HUES64 (cell line): ENCODE results near the gene ENTPD5.
"Not testable (repeated sequence)": the region's sequence is repeated elsewhere in the genome, so short reads cannot be mapped to it uniquely, and the experiment has no call there.

Source experiments
- H3K27ac ChIP-seq: 2 replicates; pipeline ENCODE4 v1.7.0; 2013; ENCODE audit warnings: low read depth, low read length, inconsistent platforms
- H3K27me3 ChIP-seq: 2 replicates; pipeline ENCODE4 v1.6.1; 2013; ENCODE audit warnings: mild to moderate bottlenecking, low read length; ENCODE audit not compliant: insufficient read depth
- H3K36me3 ChIP-seq: 2 replicates; pipeline ENCODE4 v1.6.1; 2013; ENCODE audit warnings: mild to moderate bottlenecking, low read length; ENCODE audit not compliant: insufficient read depth
- H3K4me1 ChIP-seq: 2 replicates; pipeline ENCODE4 v1.6.1; 2013; ENCODE audit warnings: mild to moderate bottlenecking, low read length, moderate library complexity; ENCODE audit not compliant: insufficient read depth
- H3K4me3 ChIP-seq: 2 replicates; pipeline ENCODE4 v1.5.1; 2013; ENCODE audit warnings: mild to moderate bottlenecking, low read length, moderate library complexity
- H3K9ac ChIP-seq: 2 replicates; pipeline ENCODE4 v1.6.1; 2013; ENCODE audit warnings: mild to moderate bottlenecking, low read depth, low read length
- H3K9me3 ChIP-seq: 2 replicates; pipeline ENCODE4 v1.6.1; 2013; ENCODE audit warnings: low read depth, low read length; ENCODE audit not compliant: insufficient read depth
- WGBS: fragments of 150-250, 120-280 bp; methylation state at CpG from one replicate; pipeline ENCODE4 v1.1.7; 2013; ENCODE audit warnings: missing lambda C conversion rate; 5-methylcytosine and 5-hydroxymethylcytosine counted together

Gene ENTPD5

DNA sequence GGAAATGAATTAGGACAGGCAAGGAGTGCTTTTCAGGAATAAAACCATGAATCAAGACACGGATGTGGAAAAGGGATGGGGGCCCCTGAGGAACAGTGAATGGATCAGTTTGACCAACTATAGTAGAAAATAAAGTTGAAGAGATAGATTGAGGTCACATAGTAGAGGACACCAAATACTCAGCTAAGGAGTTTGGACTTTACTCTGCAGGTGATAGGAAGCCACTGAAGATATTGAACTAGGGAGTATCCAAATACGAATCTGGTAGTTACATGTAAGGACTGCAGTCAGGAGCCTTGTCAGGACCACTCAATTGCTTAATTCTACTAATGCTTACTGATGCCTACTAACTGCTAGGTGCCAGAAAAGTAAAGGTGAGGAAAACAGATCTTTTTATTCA, 20.4 kb downstream of the ENTPD5 start:
- Histone ChIP-seq H3K27me3 (no peaks in the 10 kb centered on the region), H3K4me1 (no peaks in the 10 kb centered on the region), H3K27ac (no peak overlapping the region), H3K9me3 (no peaks in the 10 kb centered on the region), H3K4me3 (no peak overlapping the region), H3K36me3 (no peaks in the 10 kb centered on the region), H3K9ac (no peak overlapping the region)
- WGBS = 93% methylated on average over 2 of the region's 2 CpGs

DNA sequence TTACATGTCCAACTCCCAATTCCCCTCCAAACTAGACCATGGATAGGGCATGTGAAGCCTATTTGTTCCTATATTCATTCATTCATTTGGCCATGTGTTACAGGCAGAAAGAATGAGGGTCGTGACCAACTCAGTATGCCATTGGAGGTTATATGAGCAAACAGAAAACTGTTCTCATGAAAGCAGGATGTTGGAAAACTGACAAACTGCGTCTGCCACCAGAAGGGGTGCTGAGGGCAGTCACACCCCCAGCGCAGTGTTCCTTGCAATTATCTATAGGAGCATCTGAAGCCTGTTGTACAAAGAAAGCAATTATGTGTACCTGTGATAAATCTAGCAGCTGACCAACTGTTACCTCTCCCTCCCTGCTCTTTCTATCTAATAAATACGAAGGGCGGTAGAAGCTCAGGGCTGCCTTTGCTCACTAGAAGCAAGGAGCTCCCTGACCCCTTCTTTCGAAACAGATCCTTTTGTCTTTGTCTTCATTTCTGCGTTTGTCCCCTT, 21.1 kb downstream of the ENTPD5 start:
- H3K9me3 ChIP-seq = no peaks in the 10 kb centered on the region
- WGBS = 94% methylated on average over 7 of the region's 7 CpGs
- no peaks in the 10 kb centered on the region for H3K36me3 ChIP-seq
- H3K4me3 ChIP-seq = no peak overlapping the region
- no peaks in the 10 kb centered on the region for H3K4me1 ChIP-seq
- H3K27me3 ChIP-seq = no peaks in the 10 kb centered on the region
- H3K9ac ChIP-seq = no peak overlapping the region
- no peak overlapping the region for H3K27ac ChIP-seq

DNA sequence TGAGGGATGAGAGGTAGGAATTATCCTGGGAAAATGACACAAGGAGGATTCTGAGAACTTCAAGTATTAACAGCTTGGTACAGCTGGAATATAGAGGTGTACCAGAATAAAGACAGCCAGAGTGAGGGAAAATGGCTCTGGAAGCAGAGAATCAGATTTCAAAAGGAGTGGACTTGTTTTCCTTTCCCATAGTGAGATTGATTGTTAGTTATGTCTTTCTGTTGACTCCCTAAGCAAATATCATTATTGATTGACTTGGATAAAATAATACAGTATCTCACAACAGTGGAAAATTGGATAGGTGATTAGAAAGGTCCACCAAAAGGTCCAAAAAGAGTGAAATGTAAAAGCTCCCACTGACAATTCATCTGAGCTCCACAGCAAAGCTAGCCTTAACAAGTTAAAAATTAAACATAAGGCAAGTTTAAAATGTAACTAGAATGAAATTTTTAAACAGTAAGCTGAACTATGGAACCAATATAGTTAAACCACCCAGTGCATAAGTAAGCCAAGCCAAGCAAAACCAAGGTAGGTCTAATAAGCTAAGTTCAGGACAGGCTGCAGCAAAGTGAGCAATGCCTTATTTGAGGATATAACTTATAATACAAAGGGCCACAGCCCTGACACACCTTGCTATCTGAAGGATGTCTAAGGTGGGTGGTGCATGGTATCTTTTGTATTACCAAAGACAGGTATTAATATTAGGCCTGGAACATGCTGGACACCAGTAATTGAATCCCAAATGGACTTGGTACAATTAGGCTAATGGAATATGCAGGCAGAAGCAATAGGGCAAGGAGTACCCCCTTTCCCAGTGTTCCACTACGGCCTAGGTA, 21.8 kb downstream of the ENTPD5 start:
- Histone ChIP-seq H3K4me1 (no peaks in the 10 kb centered on the region), H3K27ac (no peak overlapping the region), H3K4me3 (no peak overlapping the region), H3K9ac (no peak overlapping the region), H3K9me3 (no peaks in the 10 kb centered on the region), H3K27me3 (no peaks in the 10 kb centered on the region), H3K36me3 (no peaks in the 10 kb centered on the region)
- WGBS = 100% methylated on average over 1 of the region's 1 CpG

DNA sequence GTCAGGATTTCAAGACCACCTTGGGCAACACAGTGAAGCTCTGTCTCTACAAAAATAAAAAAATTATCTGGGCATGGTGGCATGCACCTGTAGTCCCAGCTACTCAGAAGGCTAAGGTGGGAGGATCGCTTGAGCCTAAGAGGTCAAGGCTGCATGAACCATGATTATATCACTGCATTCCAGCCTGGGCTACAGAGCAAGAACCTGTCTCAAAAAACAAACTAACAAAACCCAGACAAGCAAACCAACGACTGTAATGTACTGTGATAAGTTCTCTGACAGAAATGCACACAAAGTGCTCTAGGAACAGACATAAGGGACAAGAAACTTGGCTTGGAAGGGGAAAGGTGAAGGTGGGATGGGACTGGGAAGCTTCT, 22.4 kb downstream of the ENTPD5 start:
- no peak overlapping the region for H3K4me3 ChIP-seq

DNA sequence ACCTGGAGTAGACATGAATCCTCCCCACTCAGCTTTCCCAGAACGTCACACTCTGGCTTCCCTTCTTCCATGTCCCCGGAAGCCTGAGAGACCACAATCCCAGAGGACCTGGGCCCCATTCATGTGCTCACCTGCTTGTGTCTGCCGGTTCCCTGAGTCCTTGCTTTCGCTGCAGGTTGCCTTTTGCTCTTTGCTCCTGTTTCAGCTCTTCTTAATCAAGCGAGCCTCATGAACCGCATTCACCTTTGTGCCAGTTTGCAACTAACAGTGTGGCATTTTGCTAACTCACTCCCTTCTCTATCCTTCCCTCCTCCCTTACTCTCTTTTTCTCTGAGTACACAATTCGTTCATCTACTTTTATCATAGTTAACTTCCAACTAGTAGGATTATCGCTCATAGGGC, 23.1 kb downstream of the ENTPD5 start:
- Histone ChIP-seq H3K4me1 (no peaks in the 10 kb centered on the region), H3K27ac (no peak overlapping the region), H3K27me3 (no peaks in the 10 kb centered on the region), H3K36me3 (no peaks in the 10 kb centered on the region), H3K4me3 (no peak overlapping the region), H3K9ac (no peak overlapping the region), H3K9me3 (no peaks in the 10 kb centered on the region)
- WGBS = 93% methylated on average over 8 of the region's 8 CpGs

More for the DNA sequence above, 22.4 kb downstream of the ENTPD5 start:
- Histone ChIP-seq H3K27me3 (no peaks in the 10 kb centered on the region), H3K4me1 (no peaks in the 10 kb centered on the region), H3K27ac (no peak overlapping the region), H3K9me3 (no peaks in the 10 kb centered on the region), H3K9ac (no peak overlapping the region), H3K36me3 (no peaks in the 10 kb centered on the region)
- WGBS = 87% methylated on average over 2 of the region's 2 CpGs

DNA sequence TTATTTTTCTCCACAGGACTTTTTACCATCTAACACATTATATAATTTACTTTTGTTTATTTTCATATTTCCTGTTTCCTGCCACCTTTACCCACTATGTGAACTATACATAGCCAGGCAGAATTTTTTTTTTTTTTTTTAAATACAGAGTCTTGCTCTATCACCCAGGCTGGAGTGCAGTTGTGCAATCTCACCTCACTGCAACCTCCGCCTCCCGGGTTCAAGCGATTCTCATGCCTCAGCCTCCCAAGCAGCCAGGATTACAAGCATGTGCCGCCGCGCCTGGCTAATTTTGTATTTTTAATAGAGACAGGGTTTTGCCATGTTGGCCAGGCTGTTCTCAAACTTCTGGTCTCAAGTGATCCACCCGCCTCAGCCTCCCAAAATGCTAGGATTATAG, 24.2 kb downstream of the ENTPD5 start:
- not testable (repeated sequence) for H3K4me3 ChIP-seq, H3K4me1 ChIP-seq, H3K27me3 ChIP-seq, H3K9ac ChIP-seq, H3K27ac ChIP-seq, H3K36me3 ChIP-seq, H3K9me3 ChIP-seq
- WGBS = 98% methylated on average over 7 of the region's 7 CpGs

DNA sequence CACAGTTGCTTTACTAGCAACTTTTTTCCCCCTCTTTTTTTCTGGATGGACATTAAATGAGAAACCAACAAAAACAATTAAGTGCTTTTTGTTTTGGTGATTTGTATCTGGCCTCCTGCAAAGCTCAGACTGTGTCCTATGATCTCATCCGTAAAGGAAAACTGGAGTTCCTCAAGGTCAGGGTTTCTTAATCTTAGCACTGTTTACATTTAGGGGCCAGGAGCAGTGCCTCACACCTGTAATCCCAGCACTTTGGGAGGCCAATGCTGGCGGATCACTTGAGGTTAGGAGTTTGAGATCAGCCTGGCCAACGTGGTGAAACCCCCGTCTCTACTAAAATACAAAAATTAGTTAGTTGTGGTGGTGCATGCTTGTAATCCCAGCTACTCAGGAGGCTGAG, 28.0 kb downstream of the ENTPD5 start:
- Histone ChIP-seq H3K4me1 (no peaks in the 10 kb centered on the region), H3K27me3 (no peaks in the 10 kb centered on the region), H3K9ac (no peak overlapping the region), H3K27ac (no peak overlapping the region), H3K9me3 (no peaks in the 10 kb centered on the region), H3K4me3 (no peak overlapping the region), H3K36me3 (peaks cover 12% of the 10 kb centered on the region)
- WGBS = 82% methylated on average over 4 of the region's 4 CpGs

DNA sequence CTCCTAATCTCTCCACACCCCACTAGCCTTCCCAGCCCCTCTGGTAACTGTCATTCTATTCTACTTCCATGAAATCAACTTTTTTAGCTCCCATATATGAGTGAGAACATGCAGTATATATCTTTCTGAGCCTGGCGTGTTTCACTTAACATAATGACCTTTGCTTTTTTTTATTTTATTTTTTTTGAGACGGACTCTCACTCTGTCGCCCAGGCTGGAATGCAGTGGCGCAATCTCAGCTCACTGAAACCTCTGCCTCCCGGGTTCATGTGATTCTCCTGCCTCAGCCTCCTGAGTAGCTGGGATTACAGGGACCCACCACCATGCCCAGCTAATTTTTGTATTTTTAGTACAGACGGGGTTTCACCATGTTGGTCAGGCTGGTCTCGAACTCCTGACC, 30.4 kb downstream of the ENTPD5 start:
- not testable (repeated sequence) for H3K27me3 ChIP-seq, H3K9ac ChIP-seq, H3K4me3 ChIP-seq, H3K4me1 ChIP-seq, H3K27ac ChIP-seq, H3K9me3 ChIP-seq
- WGBS = 97% methylated on average over 7 of the region's 7 CpGs
- H3K36me3 ChIP-seq = peaks cover 13% of the 10 kb centered on the region

DNA sequence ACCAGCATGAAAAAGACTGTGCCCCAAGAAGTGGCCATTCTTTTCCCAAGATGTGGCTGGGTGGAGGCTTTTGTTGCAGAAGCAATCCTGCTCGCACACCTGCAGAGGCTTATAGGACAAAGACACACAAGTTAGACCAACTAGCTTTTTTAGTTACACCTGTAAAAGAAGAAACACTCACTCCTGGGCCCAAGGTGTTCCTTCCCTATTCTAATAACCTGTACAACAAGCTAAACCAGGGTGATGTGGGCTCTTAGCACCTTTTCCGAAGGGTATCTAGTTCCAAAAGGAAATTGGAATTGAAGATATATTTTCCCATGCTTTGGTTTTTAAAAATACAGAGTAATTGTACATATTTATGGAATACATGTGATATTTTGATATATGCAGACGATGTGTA, 31.0 kb downstream of the ENTPD5 start:
- Histone ChIP-seq H3K4me3 (no peak overlapping the region), H3K9me3 (no peaks in the 10 kb centered on the region), H3K36me3 (peaks cover 13% of the 10 kb centered on the region), H3K27me3 (no peaks in the 10 kb centered on the region), H3K27ac (no peak overlapping the region), H3K9ac (no peak overlapping the region), H3K4me1 (no peaks in the 10 kb centered on the region)
- 100% methylated on average over 1 of the region's 3 CpGs for WGBS

DNA sequence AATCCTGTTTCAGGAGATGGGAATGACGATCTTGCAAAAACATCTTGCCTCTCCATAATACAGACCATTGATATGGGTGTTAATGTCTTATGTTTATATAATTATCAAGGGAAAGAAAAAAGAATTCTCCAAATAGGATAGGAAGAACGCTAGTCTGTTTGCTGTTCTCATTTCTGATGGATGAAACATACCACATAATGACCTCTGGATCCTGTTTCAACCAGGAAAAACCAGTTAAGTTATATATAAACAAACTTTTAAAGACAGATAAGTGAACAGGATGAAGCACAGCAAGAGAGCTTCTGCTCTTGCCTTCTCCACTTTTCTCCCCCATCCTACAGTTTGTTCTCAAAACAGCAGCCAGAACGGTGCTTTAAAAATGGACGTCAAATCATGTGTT, 41.2 kb downstream of the ENTPD5 start:
- Histone ChIP-seq H3K27ac (no peak overlapping the region), H3K27me3 (no peaks in the 10 kb centered on the region), H3K4me1 (no peaks in the 10 kb centered on the region), H3K9ac (no peak overlapping the region; the same call in 1 of the 2 replicates), H3K9me3 (no peaks in the 10 kb centered on the region), H3K36me3 (0 out of 2 replicates have a peak, but pooled peaks cover 3% of the 10 kb centered on the region), H3K4me3 (no peak overlapping the region)
- WGBS = 95% methylated on average over 2 of the region's 4 CpGs

DNA sequence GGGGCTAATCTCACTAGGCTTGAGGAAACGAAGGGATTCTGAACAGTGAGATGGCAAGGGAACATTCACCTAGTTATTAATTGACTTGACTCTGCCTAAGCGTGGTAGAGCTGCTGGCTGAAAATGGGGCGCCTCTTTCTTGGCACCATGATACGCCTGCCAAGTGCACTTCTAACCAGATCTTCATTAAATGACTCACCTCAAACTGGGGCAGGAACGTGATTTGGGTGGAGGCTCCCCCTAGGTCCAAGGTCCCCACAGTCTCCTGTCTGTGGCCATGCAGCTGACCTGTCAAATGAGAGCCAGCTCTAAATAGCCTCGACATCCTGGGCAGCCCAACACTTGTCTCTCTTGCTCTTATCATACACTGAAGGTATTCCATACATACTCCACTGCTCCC, 43.0 kb downstream of the ENTPD5 start:
- H3K9ac ChIP-seq = no peak overlapping the region
- H3K4me3 ChIP-seq = no peak overlapping the region
- H3K27ac ChIP-seq = no peak overlapping the region
- WGBS = 94% methylated on average over 6 of the region's 6 CpGs
- H3K9me3 ChIP-seq = no peaks in the 10 kb centered on the region
- no peaks in the 10 kb centered on the region for H3K4me1 ChIP-seq
- 0 out of 2 replicates have a peak, but pooled peaks cover 6% of the 10 kb centered on the region for H3K36me3 ChIP-seq
- no peaks in the 10 kb centered on the region for H3K27me3 ChIP-seq
